A549 (cell line): ENCODE results near the gene RGS4. TPM values are rescaled to one million over a fixed set of nuclear protein-coding genes. Genes with fewer than 3 reads are reported as not detected.

ENCODE experiments used
- ATAC-seq, 2 experiments: fragments of 200-7000 bp in 1 of 2; fragments of >200 bp in 1 of 2; cut with Nextera tagmentation in 1 of 2; cut with Tn5 transposase in 1 of 2; 3 replicates each; pipeline versions ENCODE4 v1.8.0 to v1.9.1; 2018 to 2020; ENCODE audit warnings: mild to moderate bottlenecking in 1 of 2, moderate library complexity in 1 of 2
- CTCF ChIA-PET: fragments of 300-600 bp; sonication (Branson Sonifier 250); formaldehyde crosslinking; extraction: SDS; loops from one replicate; lab custom pipeline; 2021; ENCODE audit warnings: antibody characterized with exemption, inconsistent platforms; lab: Yijun Ruan, JAX
- POLR2A ChIA-PET: fragments of 350-600 bp; formaldehyde crosslinking; extraction: SDS; loops from one replicate; lab custom pipeline; 2021; ENCODE audit warnings: antibody characterized with exemption, inconsistent platforms; lab: Yijun Ruan, JAX
- DNase-seq, 2 experiments: peaks; one replicate each; pipeline versions ENCODE4 v3.0.0 to v3.0.0-alpha.2; 2011 to 2016; ENCODE audit warnings: low read depth in 1 of 2, low spot score in 1 of 2
- FAIRE-seq: peaks from 2 replicates; lab custom pipeline; 2011; peaks lifted over from hg19 to GRCh38; lab: Jason Lieb, UNC
- H3K27ac ChIP-seq, 2 experiments: fragments of >200 bp; sonication (Bioruptor Twin); formaldehyde crosslinking; 3 replicates each; pipeline ENCODE4 v1.5.1; 2016 to 2017
- H3K4me1 ChIP-seq: fragments of >200 bp; sonication (Bioruptor Twin); formaldehyde crosslinking; 3 replicates; pipeline ENCODE4 v1.6.1; 2016
- H3K4me2 ChIP-seq: fragments of >200 bp; sonication (Bioruptor Twin); formaldehyde crosslinking; 3 replicates; pipeline ENCODE4 v1.6.1; 2016
- H3K4me3 ChIP-seq: fragments of >200 bp; sonication (Bioruptor Twin); formaldehyde crosslinking; 3 replicates; pipeline ENCODE4 v1.5.1; 2016
- H3K9me3 ChIP-seq: fragments of >200 bp; sonication (Bioruptor Twin); formaldehyde crosslinking; 3 replicates; pipeline ENCODE4 v1.6.1; 2016
- CBX8 ChIP-seq: fragments of 200-600 bp; sonication (generic); IDR thresholded peaks from 2 replicates; pipeline ENCODE4 v1.6.1; 2016
- CHD4 ChIP-seq: fragments of 200-600 bp; sonication (generic); IDR thresholded peaks from 2 replicates; pipeline ENCODE4 v1.6.1; 2016; ENCODE audit warnings: antibody characterized with exemption, mild to moderate bottlenecking, borderline replicate concordance
- CTCF ChIP-seq: fragments of >200 bp; sonication (Bioruptor Twin); formaldehyde crosslinking; IDR thresholded peaks from 3 replicates; pipeline ENCODE4 v1.5.1; 2016
- E2F6 ChIP-seq: IDR thresholded peaks from 2 replicates; pipeline ENCODE4 v1.6.1; 2012; ENCODE audit warnings: low read depth, borderline replicate concordance
- EHF ChIP-seq: fragments of 250-450 bp; sonication (Bioruptor Pico); IDR thresholded peaks from 2 replicates; pipeline ENCODE4 v1.5.0; 2020; ENCODE audit warnings: mild to moderate bottlenecking
- FOSB ChIP-seq: fragments of 250-450 bp; sonication (Bioruptor Pico); IDR thresholded peaks from 2 replicates; pipeline ENCODE4 v1.5.0; 2020; ENCODE audit warnings: mild to moderate bottlenecking, moderate library complexity
- HOXB13 ChIP-seq: fragments of 250-450 bp; sonication (Bioruptor Pico); IDR thresholded peaks from 2 replicates; pipeline ENCODE4 v1.5.0; 2020; ENCODE audit warnings: low read depth, mild to moderate bottlenecking, moderate library complexity
- JUN ChIP-seq, 2 experiments: fragments of >200 bp; sonication (Bioruptor Twin); formaldehyde crosslinking; IDR thresholded peaks; 2 replicates in 1 of 2; 3 replicates in 1 of 2; pipeline ENCODE4 v1.6.1; 2016 to 2017
- JUNB ChIP-seq: fragments of >200 bp; sonication (Bioruptor Twin); formaldehyde crosslinking; IDR thresholded peaks from 2 replicates; pipeline ENCODE4 v1.6.1; 2016
- KDM5A ChIP-seq: fragments of 200-600 bp; sonication (generic); IDR thresholded peaks from 2 replicates; pipeline ENCODE4 v1.6.1; 2016; ENCODE audit warnings: antibody characterized with exemption, mild to moderate bottlenecking
- PHF8 ChIP-seq: fragments of 200-600 bp; sonication (generic); IDR thresholded peaks from 2 replicates; pipeline ENCODE4 v1.6.1; 2016; ENCODE audit warnings: low read depth, mild to moderate bottlenecking, antibody characterized with exemption, moderate library complexity, borderline replicate concordance
- POLR2A ChIP-seq: IDR thresholded peaks from 2 replicates; pipeline ENCODE4 v1.6.1; 2012; ENCODE audit warnings: mild to moderate bottlenecking, low read length
- SMC3 ChIP-seq: fragments of >200 bp; sonication (Bioruptor Twin); formaldehyde crosslinking; IDR thresholded peaks from 3 replicates; pipeline ENCODE4 v1.6.1; 2018; ENCODE audit warnings: inconsistent platforms
- SREBF2 ChIP-seq: fragments of 450-650 bp; IDR thresholded peaks from 2 replicates; pipeline ENCODE4 v1.6.1; 2014; ENCODE audit warnings: mild to moderate bottlenecking, moderate library complexity
- ZNF302 ChIP-seq: fragments of 250-450 bp; sonication (Bioruptor Pico); IDR thresholded peaks from 2 replicates; pipeline ENCODE4 v1.9.0; 2021; ENCODE audit warnings: inconsistent platforms, mild to moderate bottlenecking, moderate library complexity
- WGBS: methylation state at CpG from one replicate; pipeline ENCODE4 v1.1.6; 2017; ENCODE audit errors: missing lambda C conversion rate; 5-methylcytosine and 5-hydroxymethylcytosine counted together
- polyA plus RNA-seq, 4 experiments: library from polyadenylated mRNA; depleted of rRNA in 3 of 4; stranded (reverse); fragments of >200 nt; fragmentation: RNase III in 1 of 4; extraction: RNeasy Plus Mini Kit Qiagen cat#74134 plus additional on column Dnase treatment in 1 of 4; gene quantifications; 2 replicates in 3 of 4; 3 replicates in 1 of 4; pipeline ENCODE4 v1.2.3, GENCODE V29; 2011 to 2017
- TF ChIP-seq, protein P1 (sequence below): fragments of 250-450 bp; sonication (Bioruptor Pico); IDR thresholded peaks from 2 replicates; pipeline ENCODE4 v1.5.0; 2020; ENCODE audit warnings: low read depth, mild to moderate bottlenecking, moderate library complexity
- TF ChIP-seq, protein P2 (sequence below): fragments of 200-600 bp; sonication (generic); IDR thresholded peaks from 2 replicates; pipeline ENCODE4 v1.6.1; 2016; ENCODE audit warnings: antibody characterized with exemption, mild to moderate bottlenecking, moderate library complexity
- TF ChIP-seq, protein P3 (sequence below): fragments of 250-450 bp; sonication (Bioruptor Pico); IDR thresholded peaks from 2 replicates; pipeline ENCODE4 v1.5.0; 2021; ENCODE audit warnings: mild to moderate bottlenecking, moderate library complexity, borderline replicate concordance
- TF ChIP-seq, protein P4 (sequence below): fragments of >200 bp; sonication (Bioruptor Twin); formaldehyde crosslinking; IDR thresholded peaks from 3 replicates; pipeline ENCODE4 v1.6.1; 2016

The RGS4 gene
- polyA plus RNA-seq, 2 of the 4 experiments (the other 2 are of a cell fraction), result 0.05 TPM; not detected in 1

GRCh38 chr1:163055005-163055404 is 14.2 kb upstream of the RGS4 start:
- no peak overlapping the region for H3K27ac ChIP-seq
- TF ChIP-seq SREBF2 (no peak), JUN (IDR thresholded peaks at IDR 0.05) (no peak), HOXB13 (CRISPR knock-in tag) (no peak), PHF8 (no peak), CHD4 (no peak), ZNF302 (CRISPR knock-in tag) (no peak), FOSB (CRISPR knock-in tag) (no peak), POLR2A (no peak), EHF (CRISPR knock-in tag) (no peak), E2F6 (no peak), CBX8 (no peak), CTCF (no peak), SMC3 (no peak), JUNB (no peak)
- TF ChIP-seq, protein P1, sequence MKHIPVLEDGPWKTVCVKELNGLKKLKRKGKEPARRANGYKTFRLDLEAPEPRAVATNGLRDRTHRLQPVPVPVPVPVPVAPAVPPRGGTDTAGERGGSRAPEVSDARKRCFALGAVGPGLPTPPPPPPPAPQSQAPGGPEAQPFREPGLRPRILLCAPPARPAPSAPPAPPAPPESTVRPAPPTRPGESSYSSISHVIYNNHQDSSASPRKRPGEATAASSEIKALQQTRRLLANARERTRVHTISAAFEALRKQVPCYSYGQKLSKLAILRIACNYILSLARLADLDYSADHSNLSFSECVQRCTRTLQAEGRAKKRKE, result no peak
- TF ChIP-seq, protein P2, sequence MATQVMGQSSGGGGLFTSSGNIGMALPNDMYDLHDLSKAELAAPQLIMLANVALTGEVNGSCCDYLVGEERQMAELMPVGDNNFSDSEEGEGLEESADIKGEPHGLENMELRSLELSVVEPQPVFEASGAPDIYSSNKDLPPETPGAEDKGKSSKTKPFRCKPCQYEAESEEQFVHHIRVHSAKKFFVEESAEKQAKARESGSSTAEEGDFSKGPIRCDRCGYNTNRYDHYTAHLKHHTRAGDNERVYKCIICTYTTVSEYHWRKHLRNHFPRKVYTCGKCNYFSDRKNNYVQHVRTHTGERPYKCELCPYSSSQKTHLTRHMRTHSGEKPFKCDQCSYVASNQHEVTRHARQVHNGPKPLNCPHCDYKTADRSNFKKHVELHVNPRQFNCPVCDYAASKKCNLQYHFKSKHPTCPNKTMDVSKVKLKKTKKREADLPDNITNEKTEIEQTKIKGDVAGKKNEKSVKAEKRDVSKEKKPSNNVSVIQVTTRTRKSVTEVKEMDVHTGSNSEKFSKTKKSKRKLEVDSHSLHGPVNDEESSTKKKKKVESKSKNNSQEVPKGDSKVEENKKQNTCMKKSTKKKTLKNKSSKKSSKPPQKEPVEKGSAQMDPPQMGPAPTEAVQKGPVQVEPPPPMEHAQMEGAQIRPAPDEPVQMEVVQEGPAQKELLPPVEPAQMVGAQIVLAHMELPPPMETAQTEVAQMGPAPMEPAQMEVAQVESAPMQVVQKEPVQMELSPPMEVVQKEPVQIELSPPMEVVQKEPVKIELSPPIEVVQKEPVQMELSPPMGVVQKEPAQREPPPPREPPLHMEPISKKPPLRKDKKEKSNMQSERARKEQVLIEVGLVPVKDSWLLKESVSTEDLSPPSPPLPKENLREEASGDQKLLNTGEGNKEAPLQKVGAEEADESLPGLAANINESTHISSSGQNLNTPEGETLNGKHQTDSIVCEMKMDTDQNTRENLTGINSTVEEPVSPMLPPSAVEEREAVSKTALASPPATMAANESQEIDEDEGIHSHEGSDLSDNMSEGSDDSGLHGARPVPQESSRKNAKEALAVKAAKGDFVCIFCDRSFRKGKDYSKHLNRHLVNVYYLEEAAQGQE, result no peak
- TF ChIP-seq, protein P3, sequence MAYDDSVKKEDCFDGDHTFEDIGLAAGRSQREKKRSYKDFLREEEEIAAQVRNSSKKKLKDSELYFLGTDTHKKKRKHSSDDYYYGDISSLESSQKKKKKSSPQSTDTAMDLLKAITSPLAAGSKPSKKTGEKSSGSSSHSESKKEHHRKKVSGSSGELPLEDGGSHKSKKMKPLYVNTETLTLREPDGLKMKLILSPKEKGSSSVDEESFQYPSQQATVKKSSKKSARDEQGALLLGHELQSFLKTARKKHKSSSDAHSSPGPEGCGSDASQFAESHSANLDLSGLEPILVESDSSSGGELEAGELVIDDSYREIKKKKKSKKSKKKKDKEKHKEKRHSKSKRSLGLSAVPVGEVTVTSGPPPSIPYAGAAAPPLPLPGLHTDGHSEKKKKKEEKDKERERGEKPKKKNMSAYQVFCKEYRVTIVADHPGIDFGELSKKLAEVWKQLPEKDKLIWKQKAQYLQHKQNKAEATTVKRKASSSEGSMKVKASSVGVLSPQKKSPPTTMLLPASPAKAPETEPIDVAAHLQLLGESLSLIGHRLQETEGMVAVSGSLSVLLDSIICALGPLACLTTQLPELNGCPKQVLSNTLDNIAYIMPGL, result no peak
- no peaks in the 10 kb centered on the region for H3K4me1 ChIP-seq
- no peak for ATAC-seq
- no peak for DNase-seq
- H3K4me3 ChIP-seq, result no peak overlapping the region
- no peak overlapping the region for H3K4me2 ChIP-seq
- ChIA-PET POLR2A (no interaction called here), CTCF (no interaction called here)
- no peak for FAIRE-seq
- no peaks in the 10 kb centered on the region for H3K9me3 ChIP-seq
- WGBS, result 4% methylated on average over 2 of the region's 2 CpGs

DNA sequence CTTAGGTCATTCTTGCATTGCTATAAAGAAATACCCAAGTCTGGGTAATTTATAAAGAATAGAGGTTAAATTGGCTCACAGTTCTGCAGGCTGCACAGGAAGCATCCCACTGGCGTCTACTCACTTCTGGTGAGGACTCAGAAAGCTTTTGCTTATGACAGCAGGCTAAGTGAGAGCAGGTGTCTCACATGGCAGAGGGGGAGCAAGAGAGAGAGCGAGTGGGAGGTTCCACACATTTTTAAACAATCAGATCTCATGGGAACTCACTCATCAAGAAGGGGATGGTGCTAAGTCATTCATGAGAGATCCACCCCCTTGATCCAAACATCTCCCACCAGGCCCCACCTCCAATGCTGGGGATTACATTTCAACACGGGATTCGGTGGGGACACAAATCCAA is 13.6 kb upstream of the RGS4 start:
- TF ChIP-seq, protein P4, sequence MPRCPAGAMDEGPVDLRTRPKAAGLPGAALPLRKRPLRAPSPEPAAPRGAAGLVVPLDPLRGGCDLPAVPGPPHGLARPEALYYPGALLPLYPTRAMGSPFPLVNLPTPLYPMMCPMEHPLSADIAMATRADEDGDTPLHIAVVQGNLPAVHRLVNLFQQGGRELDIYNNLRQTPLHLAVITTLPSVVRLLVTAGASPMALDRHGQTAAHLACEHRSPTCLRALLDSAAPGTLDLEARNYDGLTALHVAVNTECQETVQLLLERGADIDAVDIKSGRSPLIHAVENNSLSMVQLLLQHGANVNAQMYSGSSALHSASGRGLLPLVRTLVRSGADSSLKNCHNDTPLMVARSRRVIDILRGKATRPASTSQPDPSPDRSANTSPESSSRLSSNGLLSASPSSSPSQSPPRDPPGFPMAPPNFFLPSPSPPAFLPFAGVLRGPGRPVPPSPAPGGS, result no peak
- no peak for TF ChIP-seq KDM5A
- DNase-seq (no peak), FAIRE-seq (no peak), ATAC-seq (no peak)
- ChIA-PET POLR2A (no interaction called here), CTCF (no interaction called here)
- no peaks in the 10 kb centered on the region for H3K4me1 ChIP-seq
- no peak overlapping the region for H3K27ac ChIP-seq
- no peak overlapping the region for H3K4me2 ChIP-seq
- H3K9me3 ChIP-seq, result no peaks in the 10 kb centered on the region
- WGBS, result 2% methylated on average over 4 of the region's 4 CpGs
- no peak overlapping the region for H3K4me3 ChIP-seq
